ENCODE data around the gene NOTCH3.

NOTCH3 gene

DNA sequence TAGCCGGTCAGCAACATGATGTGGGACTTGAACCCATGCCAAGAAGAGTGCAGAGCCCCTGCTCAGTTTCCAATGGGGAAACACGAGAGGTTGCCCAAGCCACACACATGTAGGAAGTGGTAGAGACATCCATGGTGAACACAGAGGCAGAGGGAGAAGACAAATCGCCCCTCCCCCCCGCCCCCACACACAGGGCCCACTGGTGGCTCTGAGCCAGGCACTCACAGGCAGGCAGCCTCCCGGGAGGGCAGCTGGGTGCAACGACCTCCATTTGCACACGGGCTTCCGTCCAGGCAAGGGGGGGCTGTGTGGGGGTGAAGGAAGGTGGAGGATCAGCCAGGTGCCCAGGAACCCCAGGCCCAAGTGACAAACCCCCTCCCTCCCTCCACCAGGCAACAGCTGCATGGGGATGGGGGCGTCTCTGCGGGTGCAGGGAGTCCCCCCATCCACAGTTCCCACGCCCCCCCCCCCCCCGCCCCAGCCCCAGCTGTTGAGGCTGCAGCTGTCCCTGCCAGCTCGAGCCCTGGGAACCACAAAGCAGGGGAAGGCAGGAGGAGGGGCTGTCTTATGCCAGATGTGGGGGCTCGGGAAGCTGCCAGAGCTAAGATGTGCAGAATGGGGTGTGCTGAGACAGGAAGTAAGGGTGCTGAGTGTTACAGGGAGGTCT is 3.4 kb downstream of the NOTCH3 start:
- in situ Hi-C loops (cut with MboI; ENCODE audit: low sequenced_read_pairs), result no loop called here

DNA sequence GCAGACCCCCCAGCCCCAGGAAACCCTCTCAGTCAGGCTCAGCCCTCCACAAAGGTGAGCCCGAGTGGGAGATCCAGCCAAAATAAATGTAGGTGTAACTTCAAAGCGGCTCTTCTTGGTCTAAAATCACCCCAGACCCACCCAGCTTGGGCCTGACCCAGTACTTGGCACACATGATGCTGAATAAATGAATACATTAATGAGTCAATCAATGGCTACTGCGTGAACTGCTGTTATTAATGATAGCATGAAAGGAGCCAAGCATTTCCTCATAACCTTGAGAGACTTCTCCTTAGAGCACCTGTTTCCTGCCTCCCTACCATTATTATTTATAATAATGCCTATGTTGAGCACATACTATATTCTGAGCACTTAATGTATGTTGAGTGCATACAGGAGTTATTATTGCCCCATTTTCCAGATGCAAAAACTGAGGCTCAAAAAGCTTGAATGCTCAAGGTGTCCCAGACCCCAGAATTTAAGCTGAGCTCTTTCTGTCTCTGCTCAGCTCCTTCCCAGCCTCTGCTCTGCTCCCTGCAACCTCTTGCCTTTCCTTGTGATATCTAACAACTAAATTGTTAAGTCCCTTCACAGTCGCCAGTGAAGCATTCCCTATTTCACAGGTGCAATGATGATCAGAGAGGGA is 4.3 kb downstream of the NOTCH3 start:
- in situ Hi-C loops (cut with MboI; ENCODE audit: low sequenced_read_pairs), result no loop called here

DNA sequence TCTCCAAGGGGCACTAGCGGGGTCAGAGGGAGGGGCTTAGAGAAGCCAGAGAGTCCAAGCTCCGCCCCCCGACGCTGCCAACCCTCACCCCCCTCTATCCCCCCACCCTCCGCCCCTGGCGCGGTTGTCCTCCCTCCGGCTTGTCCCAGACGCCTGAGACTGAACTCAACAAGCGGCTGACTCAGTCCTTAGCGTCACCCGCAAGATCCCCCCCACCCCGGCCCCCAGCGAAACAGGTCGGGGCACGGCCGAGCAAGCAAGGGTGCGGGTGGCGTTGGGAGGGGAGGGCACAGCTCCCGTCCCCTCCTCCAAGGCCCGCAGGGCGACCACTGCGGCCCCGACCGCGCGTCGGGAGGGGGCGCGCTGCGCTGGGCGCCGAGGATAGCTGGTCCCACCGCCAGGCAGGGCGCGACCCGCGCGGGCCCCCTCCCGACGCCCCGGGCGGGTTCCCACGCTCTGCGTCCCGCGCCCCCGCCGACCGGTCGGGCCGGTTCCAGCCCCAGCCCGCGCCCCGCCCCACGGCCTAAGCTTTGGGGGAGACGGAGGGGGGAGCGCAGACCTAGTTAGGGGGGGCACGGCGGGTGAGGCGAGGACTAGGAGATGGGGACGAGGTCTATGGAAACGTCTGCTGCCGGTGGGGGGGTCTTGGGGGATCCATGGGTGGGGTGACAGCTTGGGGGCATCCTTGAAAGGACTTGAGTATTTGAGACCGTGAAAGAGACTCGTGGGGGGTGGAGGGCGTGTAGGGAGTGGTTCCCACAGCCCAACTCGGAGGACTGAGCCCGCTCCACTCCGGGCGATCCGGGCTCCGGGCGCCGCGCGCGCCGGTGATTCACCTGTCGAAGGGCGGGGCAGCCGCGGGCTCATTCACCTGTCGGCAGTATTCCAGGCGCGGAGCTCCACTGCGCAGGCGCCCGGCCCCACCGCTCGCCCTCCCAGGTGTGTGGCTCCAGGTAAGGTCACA is 5.1 kb downstream of the NOTCH3 start:
- in situ Hi-C loops (cut with MboI; ENCODE audit: low sequenced_read_pairs), result no loop called here

DNA sequence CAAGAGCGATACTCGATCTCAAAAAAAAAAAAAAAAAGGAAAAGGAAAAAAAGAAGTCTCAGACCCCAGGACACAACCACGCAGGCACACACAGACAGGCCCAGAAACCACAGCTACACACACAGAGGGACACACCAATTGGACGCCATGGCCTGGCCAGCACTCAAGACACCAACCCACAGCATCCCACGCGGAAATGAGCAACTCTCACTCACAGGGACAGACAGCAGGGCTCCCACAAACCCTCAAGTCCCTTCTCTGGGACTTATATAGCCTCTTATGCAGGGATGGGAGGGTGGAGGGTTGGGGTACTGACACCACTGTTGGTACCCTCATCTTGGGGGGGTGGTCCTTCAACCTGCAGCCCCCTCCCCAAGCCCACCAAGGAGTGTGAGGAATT is 5.9 kb downstream of the NOTCH3 start:
- in situ Hi-C loops (cut with MboI; ENCODE audit: low sequenced_read_pairs), result no loop called here

DNA sequence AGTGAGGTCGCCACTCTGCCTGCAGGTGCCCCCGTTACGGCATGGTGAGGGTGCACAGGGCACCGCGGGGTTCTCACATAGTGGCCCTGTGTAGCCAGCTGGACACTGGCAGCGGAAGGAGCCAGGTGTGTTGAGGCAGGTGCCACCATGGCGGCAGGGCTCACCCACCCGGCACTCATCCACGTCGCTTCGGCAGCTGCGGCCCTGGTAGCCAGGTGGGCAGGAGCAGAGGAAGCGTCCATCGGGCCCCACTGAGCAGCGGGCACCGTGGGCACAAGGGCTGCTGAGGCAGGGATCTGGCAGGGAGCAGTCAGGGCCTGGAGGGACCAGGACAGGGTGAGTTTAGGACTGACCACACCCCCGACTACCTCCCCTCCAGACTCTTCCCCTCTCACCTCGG is 8.8 kb downstream of the NOTCH3 start:
- in situ Hi-C loops (cut with MboI; ENCODE audit: low sequenced_read_pairs), result no loop called here

DNA sequence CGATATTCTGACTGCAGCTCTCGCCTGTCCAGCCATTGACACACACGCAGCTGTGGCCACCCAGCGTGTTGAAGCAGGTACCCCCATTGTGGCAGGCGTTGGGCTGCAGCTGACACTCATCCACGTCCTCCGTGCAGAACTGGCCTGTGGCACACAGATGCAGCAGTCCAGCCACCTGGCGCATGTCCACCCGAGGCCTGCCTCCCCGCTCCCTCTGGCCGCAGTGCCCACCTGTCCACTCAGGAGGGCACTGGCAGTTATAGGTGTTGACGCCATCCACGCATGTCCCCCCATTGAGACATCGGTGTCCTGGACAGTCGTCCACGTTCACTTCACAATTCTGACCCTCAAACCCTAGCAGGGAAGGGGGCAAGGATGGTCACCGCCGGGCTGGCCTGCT is 9.3 kb downstream of the NOTCH3 start:
- in situ Hi-C loops (cut with MboI; ENCODE audit: low sequenced_read_pairs), result no loop called here

DNA sequence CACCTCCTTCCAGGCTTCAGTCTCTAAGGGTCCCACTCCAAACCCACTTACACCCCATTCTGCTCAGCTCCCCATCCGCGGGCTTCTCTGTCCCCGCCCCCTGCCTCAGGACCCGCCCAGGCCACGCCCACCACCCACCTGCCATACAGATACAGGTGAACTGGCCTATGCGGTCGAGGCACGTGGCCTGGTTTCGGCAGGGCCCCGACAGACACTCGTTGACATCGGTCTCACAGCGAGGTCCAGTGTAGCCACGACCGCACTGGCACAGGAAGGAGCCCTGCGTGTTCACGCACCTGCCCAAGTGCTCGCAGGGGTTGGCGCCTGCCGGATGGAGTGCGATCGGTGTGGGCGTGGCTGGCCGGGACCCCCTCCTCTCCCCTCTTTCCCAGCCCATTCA is 11.9 kb downstream of the NOTCH3 start:
- in situ Hi-C loops (cut with MboI; ENCODE audit: low sequenced_read_pairs), result no loop called here

DNA sequence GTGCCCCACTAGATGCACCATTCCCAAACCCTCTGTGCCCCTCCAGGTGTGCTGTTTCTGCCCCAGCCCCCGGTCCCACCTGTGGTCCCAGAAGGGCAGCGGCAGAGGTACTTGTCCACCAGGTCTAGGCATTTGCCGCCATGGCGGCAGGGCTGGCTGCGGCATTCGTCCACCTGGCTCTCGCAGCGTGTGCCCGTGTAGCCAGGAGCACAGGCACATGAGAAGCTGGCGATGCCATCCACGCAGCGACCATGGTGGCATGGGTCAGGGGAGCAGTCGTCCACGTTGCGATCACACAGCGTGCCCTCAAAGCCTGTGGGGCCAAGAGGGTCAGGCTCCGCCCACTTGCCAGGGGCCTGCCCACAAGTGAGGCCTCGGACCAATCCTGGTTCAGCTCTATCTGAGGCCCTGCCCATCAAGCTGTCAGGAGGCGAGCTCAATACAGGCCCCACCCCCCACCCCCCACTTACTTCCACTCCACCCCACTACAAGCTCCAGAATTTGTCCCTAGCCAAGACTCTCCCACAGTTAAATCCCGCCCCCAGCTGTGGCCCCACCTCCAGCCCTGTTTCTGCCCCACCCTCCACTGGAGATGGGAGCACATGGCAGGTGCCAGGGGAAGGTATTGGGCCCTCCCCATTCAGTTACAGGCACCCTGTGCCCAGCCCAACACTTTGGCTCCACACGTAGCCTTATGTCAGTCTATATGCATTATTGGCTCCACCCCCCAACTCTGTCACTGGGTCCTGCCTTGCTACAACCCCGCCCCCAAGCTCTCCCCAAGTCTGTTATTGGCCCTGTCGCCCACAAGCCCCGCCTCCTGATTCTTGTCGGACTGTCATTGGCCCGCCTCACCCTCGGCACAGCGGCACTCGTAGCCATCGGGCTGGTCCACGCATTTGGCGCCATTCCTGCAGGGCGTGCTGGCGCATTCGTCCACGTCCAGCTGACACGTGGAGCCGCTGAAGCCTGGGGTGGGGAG is 13.5 kb downstream of the NOTCH3 start:
- in situ Hi-C loops (cut with MboI; ENCODE audit: low sequenced_read_pairs), result no loop called here

DNA sequence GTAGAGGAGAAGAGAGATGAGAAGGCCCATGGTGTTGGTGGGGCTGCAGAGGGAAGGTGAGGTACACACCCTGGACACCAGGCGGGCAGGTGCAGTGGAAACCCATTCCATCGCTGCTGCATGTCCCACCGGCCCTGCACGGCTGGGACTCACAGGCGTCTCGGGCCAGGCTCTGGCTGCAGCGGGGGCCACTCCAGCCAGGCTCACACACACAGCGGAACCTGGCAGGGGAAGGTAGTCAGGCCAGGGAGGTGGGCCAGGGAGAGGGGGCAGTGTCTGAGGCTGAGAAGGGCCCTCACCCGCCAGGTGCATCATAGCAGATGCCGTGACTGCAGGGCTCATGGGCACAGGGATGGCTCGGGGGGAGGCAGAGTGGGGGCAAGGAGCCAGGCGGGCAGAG is 15.6 kb downstream of the NOTCH3 start:
- in situ Hi-C loops (cut with MboI; ENCODE audit: low sequenced_read_pairs), result no loop called here

DNA sequence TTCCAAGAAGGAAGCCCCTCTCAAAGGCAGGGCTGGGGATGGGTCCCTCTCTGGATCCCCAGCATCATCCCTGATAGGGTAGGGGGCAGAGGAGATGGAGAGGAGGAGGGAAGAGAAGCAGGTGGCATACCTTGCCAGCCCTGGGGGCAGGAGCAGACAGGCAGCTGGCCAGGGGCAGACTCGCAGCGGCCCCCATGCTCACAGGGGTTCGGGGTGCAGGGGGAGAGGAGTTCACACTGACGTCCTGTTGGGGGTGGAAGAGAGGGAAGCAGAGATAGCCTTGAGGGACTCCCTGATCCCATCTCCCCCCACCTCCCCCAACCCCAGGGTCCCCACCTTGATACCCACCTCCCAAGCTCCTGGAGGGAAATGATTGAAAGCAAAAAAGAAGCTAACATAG is 16.0 kb downstream of the NOTCH3 start:
- in situ Hi-C loops (cut with MboI; ENCODE audit: low sequenced_read_pairs), result no loop called here

DNA sequence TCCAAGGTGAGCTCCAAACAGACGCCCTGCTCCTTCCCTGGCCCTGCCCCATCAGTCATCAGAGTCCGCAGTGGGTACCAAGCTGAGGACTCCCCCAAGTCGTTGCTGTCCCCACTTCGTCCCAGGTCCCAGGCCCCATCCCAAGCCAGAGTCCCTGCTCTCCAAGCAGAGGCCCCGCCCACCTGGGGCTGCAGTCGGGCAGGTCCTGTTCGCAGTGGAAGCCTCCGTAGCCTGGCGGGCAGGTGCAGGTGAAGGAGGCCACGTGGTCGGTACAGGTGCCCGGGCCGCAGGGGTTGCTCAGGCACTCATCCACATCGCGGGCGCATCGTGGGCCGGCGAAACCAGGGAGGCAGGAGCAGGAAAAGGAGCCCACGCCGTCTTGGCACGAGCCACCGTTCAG is 19.4 kb downstream of the NOTCH3 start:
- in situ Hi-C loops (cut with MboI; ENCODE audit: low sequenced_read_pairs), result no loop called here

DNA sequence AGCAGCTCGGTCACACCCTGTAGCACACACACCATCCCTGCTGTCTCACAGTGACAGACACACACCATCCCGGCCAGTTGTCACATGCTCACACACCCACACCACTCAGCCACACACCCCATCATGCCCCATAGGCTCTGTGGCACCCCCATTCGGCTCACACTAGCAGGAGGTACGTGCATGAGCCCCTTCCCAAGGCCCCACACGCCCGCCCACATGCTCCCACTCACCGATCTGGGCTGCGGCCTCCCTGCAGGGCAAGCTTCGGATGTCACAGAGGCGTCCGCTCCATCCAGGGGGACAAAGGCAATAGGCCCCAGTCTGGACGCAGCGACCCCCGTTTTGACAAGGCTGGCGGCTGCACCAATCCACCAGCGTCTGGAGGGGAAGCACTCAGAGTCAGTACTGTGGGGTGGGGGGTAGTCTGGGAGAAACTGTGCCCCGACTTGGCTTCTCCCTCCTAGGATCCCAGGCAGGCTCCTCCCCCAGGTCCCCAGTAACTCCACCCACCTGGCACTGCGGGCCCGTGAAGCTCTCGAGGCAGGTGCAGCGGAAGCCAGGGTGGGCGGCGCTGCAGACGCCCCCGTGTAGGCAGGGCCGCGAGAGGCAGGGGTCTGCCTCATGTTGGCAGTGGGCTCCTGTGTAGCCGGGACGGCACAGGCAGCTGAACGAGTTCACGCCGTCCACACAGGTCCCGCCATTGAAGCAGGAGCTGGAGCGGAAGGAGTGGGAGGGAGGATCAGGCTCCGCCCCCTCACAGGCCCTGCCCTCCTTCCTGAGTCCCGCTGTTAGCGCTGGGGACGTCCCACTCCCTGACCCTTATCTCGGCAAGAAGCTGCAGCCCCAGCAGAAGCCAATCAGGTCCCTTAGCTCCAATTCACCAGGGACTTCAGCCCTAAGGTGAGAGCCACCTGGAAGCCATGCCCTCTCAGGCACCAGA is 20.1 kb downstream of the NOTCH3 start:
- in situ Hi-C loops (cut with MboI; ENCODE audit: low sequenced_read_pairs), result no loop called here

DNA sequence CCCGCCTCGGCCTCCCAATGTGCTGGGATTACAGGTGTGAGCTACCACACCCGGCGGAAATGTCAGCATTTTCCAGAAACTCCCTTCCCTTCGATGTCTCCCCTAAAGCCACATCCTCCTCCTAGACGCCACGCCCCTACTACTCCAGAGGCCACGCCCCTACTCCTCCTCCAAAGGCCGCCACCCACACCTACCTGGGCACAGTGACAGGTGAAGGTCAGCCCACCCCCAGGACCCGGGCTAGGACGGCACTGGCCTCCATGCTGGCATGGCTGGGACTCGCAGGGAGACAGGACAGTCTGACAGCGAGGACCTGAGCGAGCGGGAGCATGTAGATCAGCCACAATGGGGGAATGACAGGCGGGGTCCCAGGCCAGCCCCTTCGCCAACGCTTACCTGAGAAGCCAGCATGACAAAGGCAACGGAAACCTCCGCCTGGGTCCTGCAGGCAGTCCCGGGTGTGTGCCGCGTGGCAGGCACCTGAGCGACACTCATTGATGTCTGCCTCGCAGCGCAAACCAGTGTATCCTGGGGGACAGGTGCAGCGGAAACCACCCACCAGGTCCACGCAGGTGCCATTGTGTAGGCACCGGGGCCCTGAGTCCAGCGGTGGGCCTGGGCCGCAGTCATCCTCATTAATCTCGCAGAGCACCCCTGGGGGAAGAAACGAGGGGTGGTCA is 22.0 kb downstream of the NOTCH3 start:
- in situ Hi-C loops (cut with MboI; ENCODE audit: low sequenced_read_pairs), result no loop called here

DNA sequence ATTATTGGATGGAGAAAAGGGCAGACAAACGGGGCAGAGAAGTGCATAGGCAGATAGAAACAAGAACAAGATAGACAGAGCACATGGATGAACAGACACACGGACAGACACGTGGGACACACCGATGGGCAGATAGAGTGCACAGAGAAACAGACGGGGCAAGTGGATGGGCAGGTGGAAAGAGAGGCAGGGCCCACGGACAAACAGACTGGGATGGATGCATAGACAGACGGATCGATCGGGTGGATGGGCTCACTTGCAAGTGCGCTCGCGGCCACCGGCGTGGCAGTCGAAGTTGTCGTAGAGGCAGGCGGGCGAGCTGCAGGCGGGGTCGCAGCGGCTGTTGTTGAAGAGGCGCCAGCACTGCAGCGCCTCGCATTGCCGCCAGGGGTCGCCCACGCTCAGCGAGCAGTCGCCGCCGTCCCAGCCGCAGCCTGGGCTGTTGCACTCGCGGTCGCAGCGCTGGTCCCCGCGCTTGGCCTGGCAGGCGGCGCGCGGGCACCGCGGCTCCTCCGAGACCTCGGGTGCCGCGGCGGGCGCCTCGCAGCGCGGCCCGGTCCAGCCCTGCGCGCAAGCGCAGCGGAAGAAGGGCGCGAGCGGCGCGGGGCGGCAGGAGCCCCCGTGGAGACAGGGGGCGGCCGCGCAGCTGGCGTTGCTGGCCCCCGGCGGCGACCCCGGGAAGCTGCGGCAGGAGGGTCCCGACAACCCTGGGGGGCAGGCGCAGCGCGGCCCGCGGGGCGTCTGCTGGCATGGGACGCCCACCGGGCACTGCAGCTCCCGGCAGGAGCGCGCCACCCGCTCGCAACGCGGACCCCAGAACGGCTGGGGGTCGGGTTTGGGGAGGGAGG is 23.3 kb downstream of the NOTCH3 start:
- in situ Hi-C loops (cut with MboI; ENCODE audit: low sequenced_read_pairs), result no loop called here

DNA sequence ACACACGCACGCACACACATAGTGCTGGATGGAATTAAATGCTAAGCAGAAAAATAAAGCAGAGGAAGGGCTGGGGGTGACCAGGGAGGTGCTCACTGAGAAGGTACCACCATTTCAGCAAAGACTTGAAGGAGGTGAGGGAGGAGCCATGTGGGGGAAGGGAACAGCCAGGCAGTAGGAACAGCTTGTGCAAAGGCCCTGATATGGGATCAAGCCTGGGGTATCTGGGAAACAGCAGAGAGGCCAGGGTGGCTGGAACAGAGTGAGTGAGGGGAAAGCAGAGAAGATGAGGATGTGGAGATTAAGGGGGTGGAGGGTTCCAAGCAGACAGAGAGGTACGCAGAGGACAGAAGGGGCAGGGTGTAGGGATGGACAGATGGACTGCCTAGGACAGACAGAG is 25.2 kb downstream of the NOTCH3 start:
- in situ Hi-C loops (cut with MboI; ENCODE audit: low sequenced_read_pairs), result no loop called here

DNA sequence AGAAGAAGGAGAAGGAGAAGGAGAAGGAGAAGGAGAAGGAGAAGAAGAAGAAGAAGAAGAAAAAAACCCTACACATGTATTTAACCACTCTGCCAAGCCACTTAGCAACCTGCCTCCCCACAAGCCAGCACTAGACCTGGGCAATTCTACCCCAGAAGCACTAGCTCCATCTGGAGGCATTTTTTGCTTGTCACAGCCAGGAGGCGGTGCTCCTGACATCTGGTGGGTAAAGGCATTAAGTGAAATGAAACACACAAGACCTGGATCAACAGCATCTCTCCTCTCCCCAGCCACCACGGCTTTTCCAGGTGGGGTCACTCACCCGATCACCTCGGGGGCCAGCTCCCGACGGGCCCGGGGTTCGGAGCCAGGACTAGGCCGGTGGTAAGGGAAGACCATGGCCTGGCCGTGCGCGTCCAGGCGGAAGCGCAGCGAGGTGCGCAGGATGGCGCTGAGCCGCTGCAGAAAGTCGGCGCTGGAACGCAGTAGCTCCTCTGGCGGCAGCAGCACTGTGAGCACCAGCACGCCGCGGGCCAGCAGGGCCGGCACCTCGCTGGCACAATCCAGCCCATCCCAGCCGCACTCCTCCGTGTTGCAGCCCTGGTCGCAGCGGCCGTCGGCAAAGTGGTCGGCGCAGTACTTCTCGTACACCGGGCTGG is 26.9 kb downstream of the NOTCH3 start:
- in situ Hi-C loops (cut with MboI; ENCODE audit: low sequenced_read_pairs), result no loop called here

DNA sequence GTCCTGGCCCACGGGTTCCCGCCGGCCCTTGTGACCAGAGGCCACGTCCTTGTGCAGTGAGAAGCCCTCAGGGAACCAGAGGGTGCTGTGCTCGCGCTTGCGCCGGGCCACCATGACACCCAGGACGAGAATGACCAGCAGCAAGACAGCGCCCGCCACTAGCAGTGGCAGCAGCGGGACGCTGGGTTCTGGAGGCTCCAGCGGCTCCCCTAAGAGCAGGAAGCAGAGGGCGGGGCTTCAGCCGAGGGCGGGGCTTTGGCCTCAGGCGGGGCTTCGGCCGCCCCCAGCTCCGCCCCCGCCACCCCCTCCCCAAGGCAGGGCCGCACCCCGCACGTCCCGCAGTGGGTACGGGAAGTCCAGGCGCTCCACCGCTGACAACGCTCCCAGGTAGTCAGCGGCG is 30.4 kb downstream of the NOTCH3 start:
- in situ Hi-C loops (cut with MboI; ENCODE audit: low sequenced_read_pairs), result no loop called here

Data from hTERT RPE-1 (cell line).